Measurements from ENCODE around the gene ZNF562.

ZNF562 gene

DNA sequence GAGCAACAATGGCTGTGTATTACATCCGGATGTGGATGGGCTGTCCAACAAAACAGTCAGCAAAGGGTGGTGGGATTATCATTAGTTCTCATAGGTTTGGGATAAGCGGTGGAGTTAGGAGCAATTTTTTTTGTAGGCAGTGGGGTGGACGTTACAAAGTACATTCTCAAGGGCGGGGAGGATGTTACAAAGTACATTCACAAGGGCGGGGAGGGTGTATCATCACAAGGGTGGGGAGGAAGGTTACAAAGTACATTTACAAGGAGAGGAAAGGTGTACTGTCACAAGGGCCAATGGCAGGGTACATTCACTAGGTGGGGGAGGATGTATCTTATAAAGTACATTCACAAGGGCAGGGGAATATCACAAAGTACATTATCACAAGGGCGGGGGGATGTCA lies 33.1 kb downstream of the ZNF562 start:
- no peak overlapping the region for H3K27ac ChIP-seq
- TF ChIP-seq, protein P1, sequence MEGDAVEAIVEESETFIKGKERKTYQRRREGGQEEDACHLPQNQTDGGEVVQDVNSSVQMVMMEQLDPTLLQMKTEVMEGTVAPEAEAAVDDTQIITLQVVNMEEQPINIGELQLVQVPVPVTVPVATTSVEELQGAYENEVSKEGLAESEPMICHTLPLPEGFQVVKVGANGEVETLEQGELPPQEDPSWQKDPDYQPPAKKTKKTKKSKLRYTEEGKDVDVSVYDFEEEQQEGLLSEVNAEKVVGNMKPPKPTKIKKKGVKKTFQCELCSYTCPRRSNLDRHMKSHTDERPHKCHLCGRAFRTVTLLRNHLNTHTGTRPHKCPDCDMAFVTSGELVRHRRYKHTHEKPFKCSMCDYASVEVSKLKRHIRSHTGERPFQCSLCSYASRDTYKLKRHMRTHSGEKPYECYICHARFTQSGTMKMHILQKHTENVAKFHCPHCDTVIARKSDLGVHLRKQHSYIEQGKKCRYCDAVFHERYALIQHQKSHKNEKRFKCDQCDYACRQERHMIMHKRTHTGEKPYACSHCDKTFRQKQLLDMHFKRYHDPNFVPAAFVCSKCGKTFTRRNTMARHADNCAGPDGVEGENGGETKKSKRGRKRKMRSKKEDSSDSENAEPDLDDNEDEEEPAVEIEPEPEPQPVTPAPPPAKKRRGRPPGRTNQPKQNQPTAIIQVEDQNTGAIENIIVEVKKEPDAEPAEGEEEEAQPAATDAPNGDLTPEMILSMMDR (IDR thresholded peaks at IDR 0.05) = no peak
- no peak for DNase-seq (ENCODE audit: low spot score)
- H3K4me3 ChIP-seq = no peak overlapping the region

DNA sequence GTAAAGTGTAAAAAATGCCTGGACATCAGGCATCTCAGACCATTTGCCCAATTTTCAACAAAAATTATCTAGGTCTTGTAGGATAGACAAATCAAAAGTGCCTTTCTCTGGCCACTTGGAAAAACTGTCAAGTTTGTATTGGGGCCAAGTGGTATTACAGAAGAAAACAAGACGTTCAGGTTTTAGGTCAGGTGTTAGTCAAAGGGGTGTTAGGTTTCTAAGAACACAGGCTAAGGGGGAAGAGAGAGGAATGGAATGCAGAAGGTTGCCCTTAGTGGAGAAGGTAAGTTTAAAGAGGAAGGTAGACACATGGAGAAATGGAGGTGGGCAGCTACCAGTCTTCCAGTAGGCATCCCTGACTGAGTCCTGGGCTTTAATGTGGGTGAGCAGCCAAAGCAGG lies 33.9 kb downstream of the ZNF562 start:
- H3K27ac ChIP-seq = no peak overlapping the region
- no peak for DNase-seq (ENCODE audit: low spot score)
- no peak overlapping the region for H3K4me3 ChIP-seq
- TF ChIP-seq, protein P1 (IDR thresholded peaks at IDR 0.05) = no peak

DNA sequence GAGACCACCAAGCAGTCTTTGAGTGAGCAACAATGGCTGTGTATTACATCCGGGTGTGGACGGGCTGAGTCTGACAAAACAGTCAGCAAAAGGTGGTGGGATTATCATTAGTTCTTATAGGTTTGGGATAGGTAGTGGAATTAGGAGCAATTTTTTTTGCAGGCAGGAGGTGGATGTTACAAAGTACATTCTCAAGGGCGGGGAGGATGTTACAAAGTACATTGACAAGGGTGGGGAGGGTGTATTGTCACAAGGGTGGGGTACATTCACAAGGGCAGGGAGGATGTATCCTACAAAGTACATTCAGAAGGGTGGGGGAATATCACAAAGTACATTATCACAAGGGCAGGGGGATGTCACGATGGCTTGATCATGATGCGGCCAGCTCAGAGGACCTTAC lies 38.9 kb downstream of the ZNF562 start:
- H3K27ac ChIP-seq = no peak overlapping the region
- DNase-seq (ENCODE audit: low spot score) = no peak
- TF ChIP-seq, protein P1 (IDR thresholded peaks at IDR 0.05) = no peak
- H3K4me3 ChIP-seq = no peak overlapping the region

DNA sequence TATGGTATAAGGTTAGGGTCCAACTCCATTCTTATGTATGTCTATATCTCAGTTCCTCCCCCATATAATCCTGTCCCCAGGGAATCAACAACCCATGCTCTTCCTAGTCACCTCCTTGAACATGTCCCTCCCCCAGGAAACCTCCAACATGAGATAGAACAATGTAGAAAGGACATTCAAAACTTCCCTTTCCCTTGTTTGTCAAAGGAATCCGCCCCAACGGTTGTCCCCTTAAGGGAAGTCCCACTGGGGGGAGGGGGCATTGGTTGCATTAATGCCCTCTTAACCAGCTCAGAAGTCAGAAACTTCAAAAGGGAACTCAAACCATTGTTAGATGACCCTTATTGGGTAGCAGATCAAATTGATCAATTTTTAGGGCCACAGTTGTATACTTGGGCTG lies 47.0 kb downstream of the ZNF562 start:
- no peak for DNase-seq (ENCODE audit: low spot score)
- Histone ChIP-seq H3K27ac (no peak overlapping the region), H3K4me3 (no peak overlapping the region)
- TF ChIP-seq, protein P1 (IDR thresholded peaks at IDR 0.05) = no peak

DNA sequence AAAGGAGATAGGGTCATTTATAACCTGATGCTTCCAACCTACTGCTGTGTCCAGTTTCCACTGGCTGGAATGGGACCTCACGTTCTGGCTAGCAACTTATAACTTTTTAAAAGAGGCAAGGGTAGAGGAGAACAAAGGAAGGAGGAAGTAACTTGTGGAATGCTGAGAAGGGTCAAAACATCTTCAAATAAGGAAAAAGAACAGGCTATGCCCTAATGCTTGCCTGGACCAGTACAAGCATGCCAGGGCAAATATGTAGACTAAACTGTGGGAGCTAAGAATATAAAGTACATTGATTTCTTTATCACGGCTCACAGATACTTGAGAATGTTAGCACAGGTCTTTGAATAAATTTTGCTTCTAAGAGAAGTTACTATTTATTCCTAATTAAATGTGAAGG lies 52.4 kb downstream of the ZNF562 start:
- TF ChIP-seq, protein P1 (IDR thresholded peaks at IDR 0.05) = no peak
- H3K27ac ChIP-seq = peak overlapping the region in 1 of 2 donors; percentile 18
- no peak for DNase-seq (ENCODE audit: low spot score)
- no peak overlapping the region for H3K4me3 ChIP-seq

DNA sequence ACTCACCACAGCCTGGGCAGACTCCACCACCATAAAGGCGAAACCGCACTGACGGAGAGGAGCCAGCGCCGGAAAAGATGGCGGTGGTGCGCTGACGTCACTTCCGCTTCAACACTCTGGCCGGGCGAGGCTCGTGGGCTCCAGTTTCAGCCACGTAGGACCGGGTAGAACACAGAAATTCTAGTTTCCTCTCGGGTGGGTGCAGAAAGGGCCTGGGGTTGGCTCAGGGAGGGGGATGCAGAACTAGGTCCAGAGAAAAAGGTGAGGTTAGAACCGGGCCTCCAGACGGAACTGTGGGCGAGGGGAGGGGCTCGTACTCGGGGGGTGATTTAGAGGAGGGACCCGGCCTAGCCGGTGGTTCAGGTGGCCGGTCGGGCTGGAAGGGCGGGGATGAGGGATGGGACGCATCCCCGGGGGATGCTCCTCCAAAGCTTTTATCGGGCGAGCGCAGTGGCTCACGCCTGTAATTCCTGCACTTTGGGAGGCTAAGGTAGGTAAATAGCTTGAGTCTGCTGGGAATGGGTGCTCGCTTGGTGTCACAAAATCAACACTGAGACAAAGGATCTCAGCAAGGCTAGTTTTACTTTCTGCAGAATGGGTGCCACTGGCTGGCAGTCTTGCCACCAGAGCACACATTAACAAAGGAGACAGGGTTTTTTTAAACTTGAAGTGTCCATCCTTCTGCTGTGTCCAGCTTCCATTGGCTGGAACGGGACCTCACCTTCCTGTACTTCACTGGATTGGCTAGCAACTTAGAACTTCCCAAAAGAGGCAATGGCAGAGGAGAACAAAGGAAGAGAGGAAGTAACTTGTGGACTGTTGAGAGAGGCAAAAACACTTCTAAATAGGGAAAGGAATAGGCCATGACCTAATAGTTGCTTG lies 53.5 kb downstream of the ZNF562 start, which contains the start of gene ZNF561:
Gene ZNF561 (minus strand): TSS at position 77 of the 882 bp plus-strand sequence. CDS start 1,776 bp downstream, outside the sequence.
- peak within 1 kb of the TSS; percentile 70 to 96 for H3K27ac ChIP-seq
- DNase-seq (ENCODE audit: low spot score) = peak; percentile 87
- H3K4me3 ChIP-seq = peak within 1 kb of the TSS; percentile 85

More for the DNA sequence above, 53.5 kb downstream of the ZNF562 start, which contains the start of gene ZNF561:
- TF ChIP-seq, protein P1 (IDR thresholded peaks at IDR 0.05) = no peak

Data from coronary artery (tissue), 2 donors.